ENCODE measurements around the gene ANO8.

DNA sequence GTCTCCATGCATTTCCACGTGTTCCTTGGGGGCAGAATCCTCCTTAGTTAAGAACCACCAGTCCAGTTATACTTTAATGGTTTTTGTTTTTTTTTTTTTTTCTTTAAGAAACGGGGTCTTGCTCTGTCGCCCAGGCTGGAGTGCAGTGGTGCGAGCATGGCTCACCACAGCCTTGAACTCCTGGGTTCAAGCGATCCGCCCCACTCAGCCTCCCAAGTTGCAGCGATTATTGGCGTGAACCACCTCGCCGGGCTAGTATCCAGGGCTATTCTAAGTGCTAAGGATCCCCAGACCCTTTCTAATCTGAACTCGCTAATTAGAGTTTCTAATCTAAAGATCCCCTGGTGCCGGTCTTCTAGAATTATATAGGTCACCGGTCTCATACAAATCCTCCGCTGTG lies 41.0 kb downstream of the ANO8 start:
- TF ChIP-seq, protein P1, sequence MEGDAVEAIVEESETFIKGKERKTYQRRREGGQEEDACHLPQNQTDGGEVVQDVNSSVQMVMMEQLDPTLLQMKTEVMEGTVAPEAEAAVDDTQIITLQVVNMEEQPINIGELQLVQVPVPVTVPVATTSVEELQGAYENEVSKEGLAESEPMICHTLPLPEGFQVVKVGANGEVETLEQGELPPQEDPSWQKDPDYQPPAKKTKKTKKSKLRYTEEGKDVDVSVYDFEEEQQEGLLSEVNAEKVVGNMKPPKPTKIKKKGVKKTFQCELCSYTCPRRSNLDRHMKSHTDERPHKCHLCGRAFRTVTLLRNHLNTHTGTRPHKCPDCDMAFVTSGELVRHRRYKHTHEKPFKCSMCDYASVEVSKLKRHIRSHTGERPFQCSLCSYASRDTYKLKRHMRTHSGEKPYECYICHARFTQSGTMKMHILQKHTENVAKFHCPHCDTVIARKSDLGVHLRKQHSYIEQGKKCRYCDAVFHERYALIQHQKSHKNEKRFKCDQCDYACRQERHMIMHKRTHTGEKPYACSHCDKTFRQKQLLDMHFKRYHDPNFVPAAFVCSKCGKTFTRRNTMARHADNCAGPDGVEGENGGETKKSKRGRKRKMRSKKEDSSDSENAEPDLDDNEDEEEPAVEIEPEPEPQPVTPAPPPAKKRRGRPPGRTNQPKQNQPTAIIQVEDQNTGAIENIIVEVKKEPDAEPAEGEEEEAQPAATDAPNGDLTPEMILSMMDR (IDR thresholded peaks at IDR 0.05), result no peak
- TF ChIP-seq, protein P2, sequence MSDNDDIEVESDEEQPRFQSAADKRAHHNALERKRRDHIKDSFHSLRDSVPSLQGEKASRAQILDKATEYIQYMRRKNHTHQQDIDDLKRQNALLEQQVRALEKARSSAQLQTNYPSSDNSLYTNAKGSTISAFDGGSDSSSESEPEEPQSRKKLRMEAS (IDR thresholded peaks at IDR 0.05; ENCODE audit: low read depth), result no peak

Measured in SK-N-SH (cell line).